Activated naive CD4-positive, alpha-beta T cell treated with anti-CD3 and anti-CD28 coated beads, Interleukin-2, amount 50 U/mL, for 24 hours (primary cell): ENCODE measurements around the gene DNMT3L.
"Not testable (repeated sequence)": the region's sequence is repeated elsewhere in the genome, so short reads cannot be mapped to it uniquely, and the experiment has no call there.

Experiments
- H3K27ac Mint-ChIP-seq: one replicate; pipeline ENCODE4 v1.8.0; 2021; ENCODE audit warnings: mild to moderate bottlenecking, mixed read lengths
- H3K27me3 Mint-ChIP-seq: one replicate; pipeline ENCODE4 v1.8.0; 2021; ENCODE audit warnings: mixed read lengths
- H3K36me3 Mint-ChIP-seq: one replicate; pipeline ENCODE4 v1.8.0; 2021; ENCODE audit warnings: mixed read lengths
- H3K4me1 Mint-ChIP-seq: one replicate; pipeline ENCODE4 v1.8.0; 2021; ENCODE audit warnings: mixed read lengths
- H3K4me3 Mint-ChIP-seq: one replicate; pipeline ENCODE4 v1.8.0; 2021; ENCODE audit warnings: mild to moderate bottlenecking, mixed read lengths
- H3K9me3 Mint-ChIP-seq: one replicate; pipeline ENCODE4 v1.8.0; 2021; ENCODE audit warnings: mixed read lengths

Gene DNMT3L

GRCh38 chr21:44288251-44289110 is 26.8 kb upstream of the DNMT3L start:
- no peak overlapping the region for H3K27ac Mint-ChIP-seq
- H3K4me1 Mint-ChIP-seq: no peaks in the 10 kb centered on the region
- H3K4me3 Mint-ChIP-seq: no peak overlapping the region
- H3K27me3 Mint-ChIP-seq: peaks cover 2% of the 10 kb centered on the region
- no peaks in the 10 kb centered on the region for H3K9me3 Mint-ChIP-seq
- H3K36me3 Mint-ChIP-seq: no peaks in the 10 kb centered on the region

DNA sequence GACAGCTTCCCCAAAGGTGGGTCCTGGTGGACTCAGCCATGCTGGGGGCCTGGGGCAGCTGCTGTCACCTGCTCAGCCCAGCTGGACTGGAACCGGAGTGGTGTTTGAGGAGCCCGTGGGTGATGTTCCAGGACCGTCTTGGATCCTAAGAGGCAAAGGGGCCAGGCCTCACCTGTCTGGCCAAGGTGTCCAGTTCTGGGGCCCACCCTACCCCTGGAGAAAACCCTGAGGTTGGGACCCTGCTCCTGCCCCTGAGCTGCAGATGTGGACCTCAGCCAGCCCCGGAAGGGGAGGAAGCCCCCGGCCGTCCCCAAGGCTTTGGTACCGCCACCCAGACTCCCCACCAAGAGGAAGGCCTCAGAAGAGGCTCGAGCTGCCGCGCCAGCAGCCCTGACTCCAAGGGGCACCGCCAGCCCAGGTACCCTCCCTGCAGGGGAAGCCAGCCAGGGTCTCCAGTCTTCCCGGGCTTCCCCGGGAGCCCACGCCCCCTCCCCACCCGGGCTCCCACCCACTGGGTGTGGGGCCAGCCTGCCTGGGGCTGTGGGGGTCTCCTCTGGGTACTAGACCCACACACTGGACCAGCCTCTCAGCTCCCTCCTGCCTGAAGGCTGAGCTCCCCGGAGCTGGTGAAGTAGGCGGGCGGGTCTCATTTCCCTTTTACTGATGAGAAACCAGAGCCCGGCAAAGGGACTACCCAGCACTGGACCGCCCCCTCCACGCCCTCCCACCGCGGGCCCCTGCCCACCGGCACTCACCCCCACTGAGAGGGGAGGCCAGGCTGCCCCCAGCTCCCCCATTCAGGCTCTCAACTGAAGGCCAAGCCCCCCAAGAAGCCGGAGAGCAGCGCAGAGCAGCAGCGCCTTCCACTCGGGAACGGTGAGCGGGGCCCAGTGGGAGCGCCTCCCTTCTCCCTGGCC is 25.3 kb upstream of the DNMT3L start:
- Mint-ChIP-seq H3K36me3 (no peaks in the 10 kb centered on the region), H3K27ac (no peak overlapping the region), H3K27me3 (peaks cover 2% of the 10 kb centered on the region), H3K9me3 (no peaks in the 10 kb centered on the region), H3K4me3 (no peak overlapping the region), H3K4me1 (no peaks in the 10 kb centered on the region)

GRCh38 chr21:44286086-44286715 is 24.5 kb upstream of the DNMT3L start:
- no peaks in the 10 kb centered on the region for H3K4me1 Mint-ChIP-seq
- H3K36me3 Mint-ChIP-seq: no peaks in the 10 kb centered on the region
- H3K27ac Mint-ChIP-seq: no peak overlapping the region
- H3K27me3 Mint-ChIP-seq: peaks cover 2% of the 10 kb centered on the region
- H3K9me3 Mint-ChIP-seq: no peaks in the 10 kb centered on the region
- no peak overlapping the region for H3K4me3 Mint-ChIP-seq

- H3K27me3 Mint-ChIP-seq: peaks cover 2% of the 10 kb centered on the region
- no peak within 1 kb of the TSS for H3K4me3 Mint-ChIP-seq
- H3K36me3 Mint-ChIP-seq: no peaks in the 10 kb centered on the region
- no peak within 1 kb of the TSS for H3K27ac Mint-ChIP-seq
- H3K9me3 Mint-ChIP-seq: no peaks in the 10 kb centered on the region
- no peaks in the 10 kb centered on the region for H3K4me1 Mint-ChIP-seq
These were observed 23.7 kb upstream of the DNMT3L start, which contains the start of gene AIRE for GRCh38 chr21:44285138-44285992. TSS of gene AIRE (plus strand) at chr21:44285876. CDS start at chr21:44286007, 131 bp downstream.

DNA sequence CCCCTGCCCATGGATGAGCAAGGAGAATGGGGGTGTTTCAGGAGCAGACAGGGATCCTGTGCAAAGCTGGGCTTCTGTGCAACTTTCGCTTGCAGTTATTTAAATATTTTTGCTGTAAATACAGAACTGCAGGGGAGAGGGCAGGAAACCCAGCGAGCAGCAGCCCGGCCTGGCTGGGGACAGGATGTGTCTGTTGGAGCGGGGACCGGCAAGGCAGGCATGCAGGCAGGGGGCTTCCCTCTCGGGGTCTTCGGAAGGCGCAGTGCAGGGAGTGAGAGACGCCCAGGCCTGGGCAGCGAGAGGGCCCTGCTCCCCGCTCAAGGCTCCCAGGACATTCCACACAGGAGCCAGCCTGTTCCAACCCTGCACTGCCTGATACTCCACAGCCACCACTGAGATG is 22.3 kb upstream of the DNMT3L start:
- H3K27me3 Mint-ChIP-seq: peaks cover 2% of the 10 kb centered on the region
- no peaks in the 10 kb centered on the region for H3K9me3 Mint-ChIP-seq
- H3K36me3 Mint-ChIP-seq: no peaks in the 10 kb centered on the region
- H3K4me1 Mint-ChIP-seq: no peaks in the 10 kb centered on the region
- no peak overlapping the region for H3K4me3 Mint-ChIP-seq
- no peak overlapping the region for H3K27ac Mint-ChIP-seq

DNA sequence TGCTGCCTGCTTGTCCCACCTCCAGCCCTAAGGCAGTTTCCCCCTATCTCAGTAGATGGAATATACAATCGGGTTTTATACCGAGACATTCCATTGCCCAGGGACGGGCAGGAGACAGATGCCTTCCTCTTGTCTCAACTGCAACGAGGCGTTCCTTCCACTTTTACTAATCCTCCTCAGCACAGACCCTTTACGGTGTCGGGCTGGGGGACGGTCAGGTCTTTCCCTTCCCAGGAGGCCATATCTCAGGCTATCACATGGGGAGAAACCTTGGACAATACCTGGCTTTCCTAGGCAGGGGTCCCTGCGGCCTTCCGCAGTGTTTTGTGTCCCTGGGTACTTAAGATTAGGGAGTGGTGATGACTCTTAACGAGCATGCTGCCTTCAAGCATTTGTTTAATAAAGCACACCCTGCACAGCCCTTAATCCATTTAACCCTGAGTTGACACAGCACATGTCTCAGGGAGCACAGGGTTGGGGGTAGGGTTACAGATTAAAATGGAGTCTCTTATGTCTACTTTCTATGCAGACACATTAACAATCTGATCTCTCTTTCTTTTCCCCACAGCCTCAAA is 21.6 kb upstream of the DNMT3L start:
- H3K4me3 Mint-ChIP-seq, H3K27me3 Mint-ChIP-seq: not testable (repeated sequence)

DNA sequence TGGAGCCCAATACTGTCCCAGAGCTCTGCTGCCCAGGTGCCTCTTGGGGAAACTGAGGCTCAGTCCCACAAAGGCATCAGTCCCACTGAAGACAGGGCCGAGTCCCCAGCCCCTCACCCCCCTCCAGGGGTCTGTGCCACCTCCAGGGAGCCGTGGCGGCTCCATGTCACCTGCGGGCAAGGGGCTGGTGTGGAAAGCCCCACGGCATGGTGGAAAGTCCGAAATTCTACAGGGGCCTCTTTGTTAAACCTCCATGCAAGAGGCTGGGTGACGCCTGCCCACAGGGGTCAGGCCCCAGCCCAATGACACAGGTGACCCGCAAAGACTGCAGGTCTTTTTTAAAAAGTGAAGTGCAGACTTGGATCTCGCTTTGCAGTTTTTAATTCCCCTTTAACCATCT is 20.7 kb upstream of the DNMT3L start:
- H3K36me3 Mint-ChIP-seq: no peaks in the 10 kb centered on the region
- no peak overlapping the region for H3K27ac Mint-ChIP-seq
- H3K27me3 Mint-ChIP-seq: no peaks in the 10 kb centered on the region
- no peaks in the 10 kb centered on the region for H3K4me1 Mint-ChIP-seq
- no peaks in the 10 kb centered on the region for H3K9me3 Mint-ChIP-seq
- H3K4me3 Mint-ChIP-seq: no peak overlapping the region

More for the DNA sequence above, 21.6 kb upstream of the DNMT3L start:
- not testable (repeated sequence) for H3K27ac Mint-ChIP-seq, H3K9me3 Mint-ChIP-seq, H3K36me3 Mint-ChIP-seq, H3K4me1 Mint-ChIP-seq

- H3K27ac Mint-ChIP-seq: no peak overlapping the region
- H3K36me3 Mint-ChIP-seq: no peaks in the 10 kb centered on the region
- H3K4me3 Mint-ChIP-seq: no peak overlapping the region
- H3K9me3 Mint-ChIP-seq: no peaks in the 10 kb centered on the region
- no peaks in the 10 kb centered on the region for H3K27me3 Mint-ChIP-seq
- H3K4me1 Mint-ChIP-seq: no peaks in the 10 kb centered on the region
These were observed 20.1 kb upstream of the DNMT3L start for GRCh38 chr21:44281801-44282200.

DNA sequence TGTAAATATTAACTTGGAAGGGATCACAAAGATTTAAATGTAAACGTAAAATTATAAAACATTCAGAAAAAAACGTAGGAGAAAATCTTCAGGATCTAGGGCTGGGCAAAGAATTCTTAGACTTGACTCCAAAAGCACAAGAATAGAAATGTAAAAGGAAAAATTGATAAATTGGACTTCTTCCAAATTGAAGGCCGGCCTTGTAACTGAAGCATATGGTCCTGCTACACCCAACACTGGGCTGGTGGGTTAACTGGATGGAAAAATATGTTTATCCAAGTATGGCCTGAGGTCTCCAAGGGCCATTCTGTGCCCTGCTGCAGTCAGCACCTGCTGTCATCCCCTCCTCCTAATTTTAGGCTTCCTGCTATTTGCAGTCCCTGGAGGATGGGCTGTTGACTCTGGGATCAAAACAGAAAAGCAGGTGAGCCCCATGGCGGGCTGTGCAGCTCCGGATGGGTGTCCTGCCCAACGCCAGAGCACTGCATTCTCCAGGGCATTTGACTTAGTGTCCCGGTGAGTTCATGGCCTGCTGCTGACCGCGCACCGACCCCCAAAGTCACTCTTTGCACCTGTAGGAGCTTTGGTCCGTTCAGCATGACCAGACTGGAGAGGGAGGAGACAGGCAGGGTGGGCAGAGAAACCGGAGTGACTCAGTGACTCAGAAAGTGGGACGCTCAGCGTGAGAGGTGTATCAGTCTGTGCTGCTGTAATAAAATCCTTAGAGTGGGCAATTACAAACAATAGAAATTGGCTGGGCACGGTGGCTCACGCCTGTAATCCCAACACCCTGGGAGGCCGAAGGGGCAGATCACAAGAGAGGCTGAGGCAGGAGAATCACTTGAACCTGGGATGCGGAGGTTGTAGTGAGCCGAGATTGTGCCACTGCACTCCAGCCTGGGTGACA is 17.9 kb upstream of the DNMT3L start:
- no peaks in the 10 kb centered on the region for H3K9me3 Mint-ChIP-seq
- H3K4me3 Mint-ChIP-seq: no peak overlapping the region
- no peaks in the 10 kb centered on the region for H3K27me3 Mint-ChIP-seq
- no peaks in the 10 kb centered on the region for H3K36me3 Mint-ChIP-seq
- H3K27ac Mint-ChIP-seq: no peak overlapping the region
- no peaks in the 10 kb centered on the region for H3K4me1 Mint-ChIP-seq

GRCh38 chr21:44275041-44275440 is 13.3 kb upstream of the DNMT3L start:
- H3K27ac Mint-ChIP-seq: no peak overlapping the region
- H3K4me3 Mint-ChIP-seq: no peak overlapping the region
- no peaks in the 10 kb centered on the region for H3K36me3 Mint-ChIP-seq
- H3K27me3 Mint-ChIP-seq: no peaks in the 10 kb centered on the region
- no peaks in the 10 kb centered on the region for H3K4me1 Mint-ChIP-seq
- no peaks in the 10 kb centered on the region for H3K9me3 Mint-ChIP-seq

GRCh38 chr21:44273046-44273445 is 11.3 kb upstream of the DNMT3L start:
- Mint-ChIP-seq H3K4me1 (no peaks in the 10 kb centered on the region), H3K27ac (no peak overlapping the region), H3K27me3 (no peaks in the 10 kb centered on the region)

GRCh38 chr21:44272284-44272858 is 10.7 kb upstream of the DNMT3L start:
- Mint-ChIP-seq H3K36me3 (no peaks in the 10 kb centered on the region), H3K9me3 (no peaks in the 10 kb centered on the region), H3K27me3 (no peaks in the 10 kb centered on the region), H3K4me3 (no peak overlapping the region), H3K4me1 (no peaks in the 10 kb centered on the region), H3K27ac (no peak overlapping the region)

More at GRCh38 chr21:44273046-44273445, 11.3 kb upstream of the DNMT3L start:
- Mint-ChIP-seq H3K36me3 (no peaks in the 10 kb centered on the region), H3K9me3 (no peaks in the 10 kb centered on the region), H3K4me3 (no peak overlapping the region)

DNA sequence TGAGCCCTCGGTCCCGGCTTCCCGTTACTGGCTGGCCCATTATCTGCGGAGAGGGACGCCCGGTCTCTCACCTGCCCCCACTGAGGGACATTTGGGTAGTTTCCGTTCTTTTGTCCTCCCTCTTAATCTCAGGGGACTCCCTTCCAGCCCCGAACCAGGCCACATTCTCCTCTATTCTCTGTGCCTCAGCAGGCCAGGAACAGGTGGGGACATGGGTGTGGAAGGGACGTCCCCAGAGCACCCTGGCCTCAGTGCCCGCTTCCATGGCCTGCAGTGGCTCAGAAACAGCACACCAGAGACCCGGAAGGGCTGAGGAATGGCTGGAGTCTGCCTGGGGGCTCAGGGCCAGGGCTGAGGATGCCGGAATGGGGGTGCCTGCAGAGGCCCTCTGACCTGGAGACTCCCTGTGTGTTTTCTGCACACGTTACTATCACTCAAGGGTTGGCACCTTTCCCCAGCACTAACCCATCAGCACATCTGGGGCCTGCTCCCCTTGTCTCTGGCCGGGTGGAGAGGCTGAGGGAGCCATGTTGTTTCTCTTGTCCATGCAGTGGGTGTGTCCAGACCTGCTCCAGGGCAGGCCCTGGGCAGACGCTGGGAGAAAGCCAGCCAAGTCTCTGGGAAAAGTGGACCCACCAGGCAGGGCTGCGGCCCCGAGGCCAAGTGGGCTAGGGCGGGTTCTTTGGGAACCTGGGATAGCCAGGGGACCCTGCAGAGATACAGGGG is 10.0 kb upstream of the DNMT3L start:
- no peaks in the 10 kb centered on the region for H3K27me3 Mint-ChIP-seq
- H3K36me3 Mint-ChIP-seq: no peaks in the 10 kb centered on the region
- H3K9me3 Mint-ChIP-seq: no peaks in the 10 kb centered on the region
- H3K27ac Mint-ChIP-seq: no peak overlapping the region
- no peak overlapping the region for H3K4me3 Mint-ChIP-seq
- no peaks in the 10 kb centered on the region for H3K4me1 Mint-ChIP-seq
